Stimulated activated memory B cell treated with anti-CD40 and anti-IgM and Interleukin-4, amounts not matched to agents 10 μg/mL and 1 μg/mL and 100 μg/mL, for 72 hours (primary cell): Measurements from ENCODE around the gene SEMA7A.

ENCODE experiments used
- ATAC-seq: fragments of 150-1000 bp; cut with Tn5 transposase; 2 replicates; pipeline ENCODE4 v1.10.0; 2021
- H3K27ac Mint-ChIP-seq: one replicate; pipeline ENCODE4 v1.8.0; 2022; ENCODE audit warnings: mild to moderate bottlenecking, mixed read lengths
- H3K27me3 Mint-ChIP-seq: one replicate; pipeline ENCODE4 v1.8.0; 2022; ENCODE audit warnings: mixed read lengths
- H3K36me3 Mint-ChIP-seq: one replicate; pipeline ENCODE4 v1.8.0; 2022; ENCODE audit warnings: mixed read lengths
- H3K4me1 Mint-ChIP-seq: one replicate; pipeline ENCODE4 v1.8.0; 2022; ENCODE audit warnings: mixed read lengths
- H3K4me3 Mint-ChIP-seq: one replicate; pipeline ENCODE4 v1.8.0; 2022; ENCODE audit warnings: mild to moderate bottlenecking, moderate library complexity, mixed read lengths
- H3K9me3 Mint-ChIP-seq: one replicate; pipeline ENCODE4 v1.8.0; 2022; ENCODE audit warnings: mixed read lengths

The SEMA7A gene

DNA sequence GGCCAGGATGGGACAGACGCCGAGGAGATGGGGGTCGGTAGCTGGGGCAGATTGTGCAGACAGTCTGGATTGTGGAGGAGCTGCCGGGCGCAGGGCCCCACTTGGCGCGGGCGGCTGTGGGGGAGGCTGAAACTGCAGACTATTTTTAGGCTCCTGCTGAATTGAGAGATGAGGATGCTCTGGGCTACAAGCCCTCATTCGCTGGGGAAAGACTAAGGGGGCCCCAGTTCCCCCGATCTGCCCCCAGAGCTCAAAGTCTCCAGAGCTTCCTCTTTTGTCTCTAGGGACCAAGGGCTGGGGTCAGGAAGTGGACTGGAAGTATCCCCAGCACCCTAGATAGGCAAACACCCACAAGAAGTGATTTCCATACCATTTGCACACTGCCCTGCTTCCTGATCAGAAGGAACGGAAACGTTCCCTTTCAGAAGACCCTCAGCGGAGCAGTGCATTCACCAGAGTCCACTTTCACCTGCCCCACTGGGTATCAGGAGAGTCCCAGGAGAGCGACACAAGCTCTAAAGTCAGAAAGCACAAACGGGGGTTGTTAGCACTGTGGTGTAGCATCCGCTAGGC is 29.7 kb downstream of the SEMA7A start:
- Mint-ChIP-seq H3K4me1 (peaks cover 88% of the 10 kb centered on the region), H3K27me3 (no peaks in the 10 kb centered on the region), H3K9me3 (no peaks in the 10 kb centered on the region), H3K36me3 (peaks cover 18% of the 10 kb centered on the region), H3K27ac (peak overlapping the region; percentile 94), H3K4me3 (peak overlapping the region; percentile 65)
- peak; percentile 65 for ATAC-seq

DNA sequence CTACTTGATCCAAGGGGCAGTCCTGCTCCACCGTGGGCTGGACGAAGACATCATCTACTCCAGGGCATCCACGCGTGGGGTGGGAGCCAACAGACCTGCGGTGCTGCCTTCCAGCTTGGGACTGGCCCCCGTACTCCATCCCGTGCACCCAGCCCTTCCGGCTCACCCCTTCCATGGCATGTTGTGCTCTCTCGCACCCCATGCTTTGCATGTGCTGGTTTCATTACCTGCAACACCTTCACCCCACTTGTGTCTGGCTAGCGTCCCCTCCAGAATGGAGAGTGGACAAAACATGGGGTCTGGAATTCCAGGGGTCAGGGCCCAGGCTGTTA is 30.2 kb downstream of the SEMA7A start:
- no peaks in the 10 kb centered on the region for H3K9me3 Mint-ChIP-seq
- H3K4me1 Mint-ChIP-seq, result peaks cover 86% of the 10 kb centered on the region
- H3K27me3 Mint-ChIP-seq, result no peaks in the 10 kb centered on the region
- peak; percentile 46 for ATAC-seq
- H3K36me3 Mint-ChIP-seq, result peaks cover 16% of the 10 kb centered on the region
- H3K4me3 Mint-ChIP-seq, result peak overlapping the region; percentile 65
- H3K27ac Mint-ChIP-seq, result peak overlapping the region; percentile 94

DNA sequence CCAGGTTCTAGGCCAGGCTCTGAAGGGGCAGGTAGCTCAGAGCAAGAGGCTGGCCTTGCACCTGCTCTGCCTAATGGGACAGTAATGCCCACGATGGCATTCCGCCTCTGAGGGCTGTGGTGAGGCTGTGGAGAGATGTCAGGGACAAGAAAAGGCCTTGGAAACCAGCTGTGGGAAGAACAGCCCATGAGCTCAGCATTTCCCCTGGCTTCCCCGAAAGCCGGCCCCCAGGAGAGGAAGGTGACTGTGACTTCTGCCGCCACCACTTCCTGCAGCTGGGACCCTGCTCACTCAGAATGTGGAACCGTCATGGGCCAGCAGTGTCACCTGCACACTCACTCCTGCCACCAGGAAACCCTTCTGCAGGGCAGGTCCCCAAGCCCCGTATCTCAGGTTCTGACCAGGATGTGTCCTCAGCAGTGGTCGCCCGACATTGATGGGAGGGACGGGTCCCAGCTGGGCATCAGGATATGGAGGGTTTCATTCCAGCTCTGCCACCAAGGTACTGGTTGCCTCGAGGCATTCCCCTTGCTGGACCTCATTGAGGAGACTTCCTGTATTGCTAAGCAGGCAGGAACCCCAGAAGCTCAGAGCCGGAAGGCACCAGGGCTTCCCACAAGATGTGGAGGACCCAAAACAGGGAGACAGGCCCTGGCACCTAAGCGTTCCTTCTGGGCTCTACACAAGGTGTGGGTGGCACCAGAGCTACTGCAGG is 30.7 kb downstream of the SEMA7A start:
- Mint-ChIP-seq H3K4me1 (peaks cover 86% of the 10 kb centered on the region), H3K36me3 (peaks cover 12% of the 10 kb centered on the region), H3K9me3 (no peaks in the 10 kb centered on the region), H3K27ac (peak overlapping the region; percentile 94), H3K27me3 (no peaks in the 10 kb centered on the region), H3K4me3 (peak overlapping the region; percentile 65)
- ATAC-seq, result peak; percentile 78

DNA sequence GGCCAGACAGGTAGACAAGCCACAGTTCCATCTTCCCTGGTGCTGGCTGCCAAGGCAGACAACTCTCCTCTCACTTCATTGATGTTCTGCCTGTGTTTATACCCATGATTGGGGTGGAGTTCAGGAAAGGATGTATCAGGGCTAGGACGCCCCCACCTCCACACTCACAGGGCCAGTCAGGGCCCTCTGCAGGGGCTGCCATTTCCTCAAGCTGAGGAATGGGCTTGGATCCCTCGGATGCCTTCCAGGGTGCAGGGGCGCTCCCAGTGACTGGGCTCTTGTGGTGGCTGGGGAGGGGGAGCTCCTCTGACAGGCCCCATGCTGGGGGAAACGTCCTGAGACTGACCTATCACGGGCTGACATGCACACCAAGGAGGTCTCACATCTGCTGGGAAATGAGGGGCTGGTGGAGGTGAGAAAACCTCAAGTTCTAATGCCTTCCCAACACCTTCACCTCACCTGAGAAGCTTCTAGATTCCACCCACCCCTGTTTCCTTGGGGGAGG is 31.4 kb downstream of the SEMA7A start:
- Mint-ChIP-seq H3K36me3 (peaks cover 12% of the 10 kb centered on the region), H3K4me1 (peaks cover 86% of the 10 kb centered on the region), H3K27ac (peak overlapping the region; percentile 94), H3K27me3 (no peaks in the 10 kb centered on the region), H3K9me3 (no peaks in the 10 kb centered on the region), H3K4me3 (peak overlapping the region; percentile 15)
- no peak for ATAC-seq

DNA sequence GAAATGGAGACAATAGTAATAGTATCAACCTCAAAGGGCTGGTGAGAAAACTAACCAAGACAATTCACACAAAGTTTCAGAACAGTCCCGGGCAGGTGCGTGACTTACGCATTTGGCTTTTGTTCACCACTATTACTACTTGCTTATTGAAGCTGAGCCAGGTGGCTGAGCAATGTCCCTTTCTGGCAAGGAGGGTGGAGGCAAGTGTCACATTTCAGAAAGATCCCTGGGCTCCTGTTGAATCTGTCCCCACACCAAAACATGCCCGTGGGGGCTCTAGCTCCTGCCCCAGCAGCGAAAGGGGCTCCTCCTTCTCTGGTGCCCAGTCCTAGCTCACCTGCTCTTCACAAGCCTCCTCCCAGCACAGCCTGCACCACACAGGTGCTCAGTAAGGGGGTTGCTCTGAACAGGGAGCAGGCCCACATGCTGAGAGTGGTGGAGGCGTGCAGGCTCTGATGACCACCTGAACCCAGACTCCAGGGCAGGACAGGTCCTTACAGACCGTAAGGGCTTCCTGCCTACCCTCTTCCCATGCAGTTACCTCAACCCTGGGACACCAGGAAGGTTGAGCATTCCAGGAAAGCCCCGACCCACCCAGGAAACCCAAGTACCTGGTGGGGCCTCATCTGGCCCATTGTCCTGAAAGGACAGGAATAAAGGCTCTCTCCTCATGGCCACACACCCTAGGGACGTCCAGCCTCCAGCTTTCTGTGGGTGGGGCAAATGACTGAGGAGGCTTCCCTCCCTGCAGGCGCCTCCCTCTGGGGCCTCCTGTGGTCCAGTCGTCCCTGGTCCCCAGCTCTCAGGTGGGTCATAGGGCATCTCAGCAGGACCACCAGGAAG is 32.6 kb downstream of the SEMA7A start:
- peaks cover 2% of the 10 kb centered on the region for H3K36me3 Mint-ChIP-seq
- no peaks in the 10 kb centered on the region for H3K9me3 Mint-ChIP-seq
- peak overlapping the region; percentile 94 for H3K27ac Mint-ChIP-seq
- peaks cover 86% of the 10 kb centered on the region for H3K4me1 Mint-ChIP-seq
- peak overlapping the region; percentile 15 for H3K4me3 Mint-ChIP-seq
- H3K27me3 Mint-ChIP-seq, result no peaks in the 10 kb centered on the region
- ATAC-seq, result no peak

DNA sequence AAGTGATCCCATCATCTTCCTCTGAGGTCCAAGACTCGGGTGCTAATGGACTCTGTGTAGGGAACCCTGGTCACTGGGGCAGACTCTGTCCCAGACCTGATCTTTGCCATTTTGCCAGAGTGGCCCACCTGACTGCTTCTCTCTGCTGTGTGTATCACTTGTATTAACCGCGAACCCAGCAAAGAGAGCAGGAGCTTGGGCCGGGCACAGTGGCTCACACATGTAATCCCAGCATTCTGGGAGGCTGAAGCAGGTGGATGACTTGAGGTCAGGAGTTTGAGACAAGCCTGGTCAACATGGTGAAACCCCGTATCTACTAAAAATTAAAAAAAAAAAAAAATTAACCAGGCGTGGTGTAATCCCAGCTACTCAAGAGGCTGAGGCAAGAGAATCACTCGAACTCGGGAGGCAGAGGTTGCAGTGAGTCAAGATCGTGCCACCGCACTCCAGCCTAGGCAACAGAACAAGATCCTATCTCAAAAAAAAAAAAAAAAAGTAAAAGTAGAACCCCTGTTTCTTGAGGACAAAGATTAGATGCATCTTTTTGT is 33.4 kb downstream of the SEMA7A start:
- Mint-ChIP-seq H3K36me3 (no peaks in the 10 kb centered on the region), H3K4me1 (peaks cover 86% of the 10 kb centered on the region), H3K4me3 (peak overlapping the region; percentile 15), H3K27me3 (no peaks in the 10 kb centered on the region), H3K27ac (peak overlapping the region; percentile 94), H3K9me3 (no peaks in the 10 kb centered on the region)
- no peak for ATAC-seq

DNA sequence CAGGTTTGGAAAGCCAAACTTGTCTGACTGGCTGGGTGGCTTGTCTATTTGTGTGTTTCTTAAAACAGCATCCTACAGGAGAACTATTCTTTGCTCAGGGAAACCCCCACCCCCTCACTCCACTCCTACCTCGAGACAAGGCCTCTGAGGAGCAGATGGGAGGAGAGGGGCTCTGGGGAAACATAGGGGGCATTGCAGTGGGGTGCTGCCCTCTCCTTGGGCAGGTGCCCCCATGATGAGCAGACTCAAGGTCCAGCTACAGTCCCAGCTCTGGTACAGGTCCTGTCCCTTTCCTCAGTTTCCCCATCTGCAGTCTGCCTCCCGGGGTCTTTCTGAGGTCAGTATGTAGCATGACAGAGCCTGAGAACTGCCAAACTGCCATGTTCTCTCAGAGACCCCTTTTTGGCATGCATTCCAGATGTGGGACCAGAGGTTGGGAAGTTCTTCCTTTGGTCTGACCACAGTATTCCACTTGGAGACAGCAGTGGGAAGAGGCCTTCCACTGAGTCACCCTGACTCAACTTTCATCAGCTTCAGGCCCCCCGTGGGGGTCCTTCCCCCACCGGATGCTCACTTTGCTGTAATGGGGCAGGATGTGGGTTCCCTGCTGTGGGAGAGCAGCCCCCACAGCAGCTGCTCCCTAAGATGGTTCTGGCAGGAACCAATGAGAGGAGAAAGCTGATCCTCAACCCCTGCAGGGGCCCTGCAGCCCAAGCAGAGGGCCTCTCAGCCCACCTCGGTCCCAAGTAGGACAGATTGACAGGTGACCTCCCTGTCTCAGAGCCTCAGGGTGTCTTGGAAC is 34.0 kb downstream of the SEMA7A start:
- H3K36me3 Mint-ChIP-seq, result no peaks in the 10 kb centered on the region
- peak overlapping the region; percentile 94 for H3K27ac Mint-ChIP-seq
- no peak for ATAC-seq
- H3K4me1 Mint-ChIP-seq, result peaks cover 92% of the 10 kb centered on the region
- H3K4me3 Mint-ChIP-seq, result no peak overlapping the region
- no peaks in the 10 kb centered on the region for H3K9me3 Mint-ChIP-seq
- H3K27me3 Mint-ChIP-seq, result no peaks in the 10 kb centered on the region

DNA sequence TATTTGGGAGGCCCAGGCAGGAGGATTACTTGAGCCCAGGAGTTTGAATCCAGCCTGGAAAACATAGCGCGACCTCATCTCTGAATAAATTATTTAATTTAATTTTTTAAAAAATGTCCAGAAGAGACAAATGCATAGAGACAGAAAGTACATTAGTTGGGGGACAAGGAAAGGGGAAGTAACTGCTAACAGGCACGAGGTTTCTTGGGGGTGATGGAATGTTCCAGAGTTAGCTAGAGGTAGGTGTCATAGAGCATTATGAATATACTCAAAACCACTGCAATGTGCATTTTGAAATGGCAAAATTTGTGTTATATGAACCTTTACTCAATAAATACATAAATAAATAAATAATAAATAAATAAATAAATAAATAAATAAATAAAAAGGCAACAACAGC is 34.7 kb downstream of the SEMA7A start:
- peak overlapping the region; percentile 94 for H3K27ac Mint-ChIP-seq
- H3K4me1 Mint-ChIP-seq, result peaks cover 92% of the 10 kb centered on the region
- H3K9me3 Mint-ChIP-seq, result no peaks in the 10 kb centered on the region
- no peaks in the 10 kb centered on the region for H3K27me3 Mint-ChIP-seq
- H3K36me3 Mint-ChIP-seq, result no peaks in the 10 kb centered on the region
- H3K4me3 Mint-ChIP-seq, result no peak overlapping the region
- no peak for ATAC-seq

DNA sequence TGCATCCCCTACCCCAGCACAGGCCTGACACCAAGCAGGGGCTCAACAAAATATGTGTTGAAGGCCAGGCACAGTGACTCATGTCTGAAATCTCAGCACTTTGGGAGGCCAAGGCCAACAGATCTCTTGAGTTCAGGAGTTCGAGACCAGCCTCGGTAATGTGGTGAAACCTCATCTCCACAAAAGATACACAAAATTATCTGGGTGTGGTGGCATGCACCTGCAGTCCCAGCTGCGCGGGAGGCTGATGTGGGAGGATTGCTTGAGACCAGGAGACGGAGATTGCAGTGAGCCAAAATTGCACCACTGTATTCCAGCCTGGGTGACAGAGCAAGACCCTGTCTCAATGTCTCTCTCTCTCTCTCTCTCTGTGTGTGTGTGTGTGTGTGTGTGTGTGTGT is 35.6 kb downstream of the SEMA7A start:
- Mint-ChIP-seq H3K4me3 (peak overlapping the region; percentile 44), H3K9me3 (no peaks in the 10 kb centered on the region), H3K27me3 (no peaks in the 10 kb centered on the region), H3K4me1 (peaks cover 92% of the 10 kb centered on the region), H3K36me3 (no peaks in the 10 kb centered on the region), H3K27ac (peak overlapping the region; percentile 94)
- no peak for ATAC-seq

DNA sequence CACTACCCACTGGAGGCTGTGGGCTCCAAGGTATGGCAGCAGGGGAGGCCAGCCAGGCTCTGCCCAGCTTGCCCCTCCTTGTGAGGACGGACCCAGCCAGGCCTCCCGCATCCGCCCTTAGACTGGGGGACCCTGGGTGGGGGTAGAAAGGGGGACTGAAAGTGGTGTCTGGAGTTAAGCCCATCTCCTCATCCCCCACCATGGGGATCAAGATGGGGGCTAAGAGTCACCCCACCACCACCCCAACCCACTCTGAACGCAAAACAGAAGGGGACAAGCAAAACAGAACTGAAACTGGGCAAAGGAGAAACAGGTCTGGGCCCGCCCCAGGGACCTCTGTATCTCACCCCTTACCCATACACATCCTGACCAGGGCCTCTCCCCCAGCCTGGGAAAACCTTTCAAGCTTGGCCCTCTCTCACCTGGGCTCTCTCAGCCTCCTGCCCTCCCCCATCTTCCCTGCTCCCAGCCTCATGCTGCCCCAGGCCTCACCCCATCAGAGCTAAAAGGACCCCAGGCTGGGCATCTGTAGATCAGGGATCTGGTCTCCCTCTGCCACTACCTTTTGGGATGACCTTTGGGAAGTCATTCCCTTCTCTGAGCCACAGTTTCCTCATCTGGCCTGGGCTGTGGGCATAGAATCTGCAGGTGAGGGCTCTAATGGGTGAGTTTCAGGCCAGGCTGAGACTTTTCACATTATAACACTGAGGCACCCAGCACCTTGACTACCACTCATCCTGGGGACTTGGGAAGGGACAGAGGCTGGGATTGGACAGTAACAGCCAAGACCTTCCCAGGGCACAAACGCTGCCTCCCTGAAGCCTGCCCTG is 36.3 kb downstream of the SEMA7A start:
- H3K4me3 Mint-ChIP-seq, result peak overlapping the region; percentile 44
- no peaks in the 10 kb centered on the region for H3K27me3 Mint-ChIP-seq
- no peaks in the 10 kb centered on the region for H3K9me3 Mint-ChIP-seq
- H3K36me3 Mint-ChIP-seq, result no peaks in the 10 kb centered on the region
- peak; percentile 67 for ATAC-seq
- peaks cover 92% of the 10 kb centered on the region for H3K4me1 Mint-ChIP-seq
- peak overlapping the region; percentile 94 for H3K27ac Mint-ChIP-seq

DNA sequence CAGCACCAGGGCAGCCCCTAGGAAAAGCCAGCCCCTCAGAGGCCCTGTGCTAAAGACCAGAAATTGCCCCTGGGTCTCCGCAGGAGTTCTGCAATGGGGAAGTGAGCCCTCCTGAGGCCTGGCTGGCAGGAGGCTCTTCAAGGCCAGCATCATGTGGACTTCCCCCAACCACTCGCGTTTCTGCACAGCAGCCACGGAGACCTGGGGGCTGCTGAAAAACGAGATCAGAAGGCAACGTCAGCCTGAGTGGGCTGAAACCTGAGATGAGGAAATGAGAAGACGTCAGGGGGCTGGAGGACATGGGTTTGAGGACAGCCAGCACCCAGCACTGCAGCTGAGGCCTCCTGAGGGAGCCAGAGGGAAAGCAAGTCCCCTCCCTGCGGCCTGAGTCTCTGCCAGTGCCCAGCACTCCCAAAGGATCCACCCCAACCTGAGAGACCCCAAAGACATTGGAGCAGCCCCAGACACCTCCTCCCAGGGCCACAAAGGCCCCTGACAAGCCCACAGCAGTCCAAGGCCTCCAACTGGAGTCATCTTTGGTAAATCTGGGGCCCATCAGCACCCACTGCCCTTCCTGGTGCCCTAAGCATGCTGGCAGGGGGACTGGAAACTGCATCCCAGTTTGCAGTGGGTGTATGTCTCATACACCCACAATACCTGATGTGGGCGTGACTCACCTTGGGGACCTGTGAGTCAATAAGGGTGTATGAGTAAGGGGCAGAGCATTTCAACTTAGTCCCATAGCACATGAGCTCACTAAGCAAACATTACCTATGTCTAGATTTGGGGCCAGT is 37.1 kb downstream of the SEMA7A start:
- H3K27ac Mint-ChIP-seq, result peak overlapping the region; percentile 94
- H3K27me3 Mint-ChIP-seq, result no peaks in the 10 kb centered on the region
- peak; percentile 80 for ATAC-seq
- H3K4me1 Mint-ChIP-seq, result peaks cover 92% of the 10 kb centered on the region
- no peaks in the 10 kb centered on the region for H3K36me3 Mint-ChIP-seq
- H3K4me3 Mint-ChIP-seq, result peak overlapping the region; percentile 51
- H3K9me3 Mint-ChIP-seq, result no peaks in the 10 kb centered on the region

DNA sequence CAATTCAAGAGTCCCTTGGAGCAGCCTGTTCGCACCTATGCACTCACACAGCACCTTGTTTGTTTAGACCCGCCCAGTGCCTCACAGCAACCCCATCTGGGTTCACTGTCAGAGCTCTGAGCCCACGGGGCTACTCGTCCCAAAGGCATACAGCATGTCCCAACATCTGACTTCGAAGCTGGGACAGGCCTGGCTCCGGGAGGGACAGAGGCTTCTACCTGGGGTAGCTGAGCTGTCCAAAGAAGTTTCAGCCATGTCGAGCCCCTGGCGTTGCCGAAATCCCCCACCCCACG is 37.7 kb downstream of the SEMA7A start:
- ATAC-seq, result peak; percentile 22
- Mint-ChIP-seq H3K4me3 (peak overlapping the region; percentile 63), H3K9me3 (no peaks in the 10 kb centered on the region), H3K4me1 (peaks cover 92% of the 10 kb centered on the region), H3K36me3 (no peaks in the 10 kb centered on the region), H3K27ac (peak overlapping the region; percentile 94), H3K27me3 (no peaks in the 10 kb centered on the region)

DNA sequence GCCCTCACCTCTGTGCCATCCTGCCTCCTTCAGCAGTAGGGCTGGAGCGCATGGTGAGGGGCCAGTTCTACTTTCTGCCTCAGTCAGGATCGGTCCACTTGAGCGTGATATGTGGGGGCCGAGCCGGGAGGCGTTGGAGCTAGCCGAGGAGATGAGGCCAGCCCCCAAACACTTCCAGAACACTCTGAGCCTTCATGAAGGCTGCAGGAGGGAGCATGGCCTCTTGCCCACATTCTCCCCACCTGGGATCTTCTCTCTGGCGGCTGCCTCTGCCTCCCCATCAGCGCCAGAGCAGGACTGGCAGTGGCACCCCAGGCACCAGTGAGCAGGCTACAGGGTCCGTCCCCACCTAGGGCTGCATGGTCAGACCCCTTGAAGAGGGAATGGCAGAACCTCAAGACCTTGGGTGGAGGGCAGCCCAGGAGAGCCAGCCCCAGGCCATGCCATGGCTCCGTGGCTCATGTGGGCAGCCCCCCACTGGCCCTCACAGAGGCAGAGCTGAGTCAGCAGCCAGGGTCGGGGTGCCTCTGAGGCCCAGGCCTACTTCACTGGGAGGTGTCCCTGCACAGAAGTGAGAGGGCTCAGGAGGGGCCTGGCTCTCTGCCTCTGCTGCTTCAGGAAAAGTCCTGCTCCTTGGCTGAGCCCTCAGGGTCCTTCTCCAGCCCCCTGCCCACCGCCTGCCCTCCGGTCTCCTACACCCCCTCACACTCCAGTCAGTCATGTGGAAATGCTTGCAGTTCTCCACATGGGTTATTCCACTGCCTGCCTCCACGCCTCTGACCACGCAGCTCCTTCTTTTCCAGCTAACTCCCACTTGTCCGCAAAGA is 38.2 kb downstream of the SEMA7A start:
- Mint-ChIP-seq H3K36me3 (no peaks in the 10 kb centered on the region), H3K4me1 (peaks cover 92% of the 10 kb centered on the region), H3K27ac (peak overlapping the region; percentile 94), H3K9me3 (no peaks in the 10 kb centered on the region), H3K27me3 (no peaks in the 10 kb centered on the region), H3K4me3 (peak overlapping the region; percentile 63)
- ATAC-seq, result no peak
